ENCODE results near the gene GAL.

GAL gene

GRCh38 chr11:68664141-68664540 lies 20.2 kb upstream of the GAL start:
- Mint-ChIP-seq H3K27me3 (peaks cover 46 to 53% of the 10 kb centered on the region in 2 donors), H3K36me3 (no peaks in the 10 kb centered on the region), H3K4me3 (no peak overlapping the region), H3K4me1 (no peaks in the 10 kb centered on the region), H3K27ac (no peak overlapping the region), H3K9me3 (peaks cover 0 to 3% of the 10 kb centered on the region in 2 donors)
- ATAC-seq (replicated peaks) (no peak), DNase-seq (no peak)

- Mint-ChIP-seq H3K27ac (no peak overlapping the region), H3K4me1 (no peaks in the 10 kb centered on the region), H3K9me3 (peaks cover 0 to 3% of the 10 kb centered on the region in 2 donors), H3K27me3 (peaks cover 47 to 53% of the 10 kb centered on the region in 2 donors), H3K36me3 (no peaks in the 10 kb centered on the region), H3K4me3 (no peak overlapping the region)
- DNase-seq (no peak), ATAC-seq (replicated peaks) (no peak)
Measured at GRCh38 chr11:68664906-68665305, 19.4 kb upstream of the GAL start.

GRCh38 chr11:68665436-68665835 lies 18.9 kb upstream of the GAL start:
- no peak overlapping the region for H3K4me3 Mint-ChIP-seq
- no peaks in the 10 kb centered on the region for H3K36me3 Mint-ChIP-seq
- peaks cover 0 to 3% of the 10 kb centered on the region in 2 donors for H3K9me3 Mint-ChIP-seq
- H3K4me1 Mint-ChIP-seq = no peaks in the 10 kb centered on the region
- DNase-seq = no peak
- ATAC-seq (replicated peaks) = no peak
- H3K27me3 Mint-ChIP-seq = peaks cover 44 to 50% of the 10 kb centered on the region in 2 donors
- H3K27ac Mint-ChIP-seq = no peak overlapping the region

- ATAC-seq (replicated peaks) (no peak), DNase-seq (no peak)
- Mint-ChIP-seq H3K36me3 (no peaks in the 10 kb centered on the region), H3K27me3 (peaks cover 37 to 39% of the 10 kb centered on the region in 2 donors), H3K9me3 (peaks cover 0 to 3% of the 10 kb centered on the region in 2 donors), H3K4me3 (no peak overlapping the region), H3K27ac (no peak overlapping the region), H3K4me1 (no peaks in the 10 kb centered on the region)
Measured at GRCh38 chr11:68666849-68667248, 17.5 kb upstream of the GAL start.

GRCh38 chr11:68667511-68668500 lies 16.5 kb upstream of the GAL start:
- no peaks in the 10 kb centered on the region for H3K4me1 Mint-ChIP-seq
- no peaks in the 10 kb centered on the region for H3K9me3 Mint-ChIP-seq
- H3K4me3 Mint-ChIP-seq = no peak overlapping the region
- H3K36me3 Mint-ChIP-seq = no peaks in the 10 kb centered on the region
- DNase-seq (no peak), ATAC-seq (replicated peaks) (no peak)
- H3K27ac Mint-ChIP-seq = no peak overlapping the region
- H3K27me3 Mint-ChIP-seq = peaks cover 30 to 31% of the 10 kb centered on the region in 2 donors

- peaks cover 0 to 1% of the 10 kb centered on the region in 2 donors for H3K9me3 Mint-ChIP-seq
- peaks cover 22 to 26% of the 10 kb centered on the region in 2 donors for H3K27me3 Mint-ChIP-seq
- no peak overlapping the region for H3K27ac Mint-ChIP-seq
- no peak for DNase-seq
- no peak for ATAC-seq (replicated peaks)
- H3K36me3 Mint-ChIP-seq = no peaks in the 10 kb centered on the region
- no peaks in the 10 kb centered on the region for H3K4me1 Mint-ChIP-seq
- H3K4me3 Mint-ChIP-seq = no peak overlapping the region
Measured at GRCh38 chr11:68669301-68670090, 14.8 kb upstream of the GAL start.

GRCh38 chr11:68670208-68670992 lies 13.9 kb upstream of the GAL start:
- no peak overlapping the region for H3K4me3 Mint-ChIP-seq
- no peak for ATAC-seq (replicated peaks)

GRCh38 chr11:68673306-68673945 lies 10.9 kb upstream of the GAL start:
- H3K4me3 Mint-ChIP-seq = no peak overlapping the region
- no peak for ATAC-seq (replicated peaks)
- no peak for DNase-seq
- peaks cover 0 to 1% of the 10 kb centered on the region in 2 donors for H3K9me3 Mint-ChIP-seq
- no peaks in the 10 kb centered on the region for H3K36me3 Mint-ChIP-seq
- no peak overlapping the region for H3K27ac Mint-ChIP-seq
- no peaks in the 10 kb centered on the region for H3K4me1 Mint-ChIP-seq
- peaks cover 6 to 9% of the 10 kb centered on the region in 2 donors for H3K27me3 Mint-ChIP-seq

More at GRCh38 chr11:68670208-68670992, 13.9 kb upstream of the GAL start:
- Mint-ChIP-seq H3K36me3 (no peaks in the 10 kb centered on the region), H3K4me1 (no peaks in the 10 kb centered on the region), H3K27me3 (peaks cover 17 to 18% of the 10 kb centered on the region in 2 donors), H3K27ac (no peak overlapping the region), H3K9me3 (peaks cover 0 to 1% of the 10 kb centered on the region in 2 donors)
- no peak for DNase-seq

- Mint-ChIP-seq H3K27ac (no peak overlapping the region), H3K36me3 (no peaks in the 10 kb centered on the region), H3K4me1 (no peaks in the 10 kb centered on the region), H3K9me3 (peaks cover 0 to 1% of the 10 kb centered on the region in 2 donors), H3K4me3 (no peak overlapping the region), H3K27me3 (peaks cover 6 to 9% of the 10 kb centered on the region in 2 donors)
- DNase-seq (no peak), ATAC-seq (replicated peaks) (no peak)
Measured at GRCh38 chr11:68673991-68674390, 10.4 kb upstream of the GAL start.

GRCh38 chr11:68674461-68674860 lies 9.9 kb upstream of the GAL start:
- Mint-ChIP-seq H3K27ac (no peak overlapping the region), H3K36me3 (no peaks in the 10 kb centered on the region), H3K4me1 (no peaks in the 10 kb centered on the region), H3K4me3 (no peak overlapping the region), H3K9me3 (peaks cover 0 to 1% of the 10 kb centered on the region in 2 donors), H3K27me3 (peaks cover 4 to 9% of the 10 kb centered on the region in 2 donors)
- ATAC-seq (replicated peaks) (no peak), DNase-seq (no peak)

GRCh38 chr11:68677432-68677831 lies 6.9 kb upstream of the GAL start:
- Mint-ChIP-seq H3K27ac (no peak overlapping the region), H3K27me3 (peaks cover 13 to 26% of the 10 kb centered on the region in 2 donors), H3K4me3 (no peak overlapping the region), H3K36me3 (no peaks in the 10 kb centered on the region), H3K4me1 (no peaks in the 10 kb centered on the region), H3K9me3 (peaks cover 0 to 1% of the 10 kb centered on the region in 2 donors)
- DNase-seq (no peak), ATAC-seq (replicated peaks) (no peak)

- ATAC-seq (replicated peaks) (no peak), DNase-seq (no peak)
- no peak overlapping the region for H3K4me3 Mint-ChIP-seq
- H3K27ac Mint-ChIP-seq = no peak overlapping the region
- no peaks in the 10 kb centered on the region for H3K36me3 Mint-ChIP-seq
- peaks cover 18 to 32% of the 10 kb centered on the region in 2 donors for H3K27me3 Mint-ChIP-seq
- H3K9me3 Mint-ChIP-seq = peaks cover 0 to 1% of the 10 kb centered on the region in 2 donors
- H3K4me1 Mint-ChIP-seq = no peaks in the 10 kb centered on the region
Measured at GRCh38 chr11:68678031-68678441, 6.3 kb upstream of the GAL start.

- H3K27ac Mint-ChIP-seq = no peak overlapping the region
- no peaks in the 10 kb centered on the region for H3K4me1 Mint-ChIP-seq
- no peak for ATAC-seq (replicated peaks)
- no peaks in the 10 kb centered on the region for H3K36me3 Mint-ChIP-seq
- H3K4me3 Mint-ChIP-seq = no peak overlapping the region
- no peak for DNase-seq
- peaks cover 26 to 40% of the 10 kb centered on the region in 2 donors for H3K27me3 Mint-ChIP-seq
- no peaks in the 10 kb centered on the region for H3K9me3 Mint-ChIP-seq
Measured at GRCh38 chr11:68680541-68681231, 3.7 kb upstream of the GAL start.

Measured in stimulated activated naive B cell treated with anti-CD40 and anti-IgM and Interleukin-4, amounts not matched to agents 10 μg/mL and 1 μg/mL and 100 μg/mL, for 72 hours (primary cell).